Ishikawa (cell line): Measurements from ENCODE around the gene GRID1.

ENCODE experiments used
- CEBPB ChIP-seq: IDR thresholded peaks from 2 replicates; pipeline ENCODE4 v1.6.1; 2012
- CREB1 ChIP-seq: IDR thresholded peaks from 2 replicates; pipeline ENCODE4 v1.6.1; 2012; ENCODE audit warnings: low read depth
- EGR1 ChIP-seq: IDR thresholded peaks from 2 replicates; pipeline ENCODE4 v1.6.1; 2012
- EP300 ChIP-seq: IDR thresholded peaks from 2 replicates; pipeline ENCODE4 v1.6.1; 2012; ENCODE audit warnings: borderline replicate concordance
- FOXM1 ChIP-seq: IDR thresholded peaks from 2 replicates; pipeline ENCODE4 v1.6.1; 2012; ENCODE audit warnings: low read depth, borderline replicate concordance
- MAX ChIP-seq: IDR thresholded peaks from 2 replicates; pipeline ENCODE4 v1.6.1; 2012
- NFIC ChIP-seq: IDR thresholded peaks from 2 replicates; pipeline ENCODE4 v1.6.1; 2012
- RAD21 ChIP-seq: IDR thresholded peaks from 2 replicates; pipeline ENCODE4 v1.6.1; 2012; ENCODE audit warnings: low read depth
- TAF1 ChIP-seq: IDR thresholded peaks from 2 replicates; pipeline ENCODE4 v1.6.1; 2012; ENCODE audit warnings: low read depth, mild to moderate bottlenecking
- USF1 ChIP-seq: IDR thresholded peaks from 2 replicates; pipeline ENCODE4 v1.6.1; 2012
- YY1 ChIP-seq: IDR thresholded peaks from 2 replicates; pipeline ENCODE4 v1.6.1; 2012; ENCODE audit warnings: low read depth
- ZBTB7A ChIP-seq: IDR thresholded peaks from 2 replicates; pipeline ENCODE4 v1.6.1; 2012; ENCODE audit warnings: low read depth
- TF ChIP-seq, protein P1 (sequence below): IDR thresholded peaks from 2 replicates; pipeline ENCODE4 v1.6.1; 2012; ENCODE audit warnings: low read depth, mild to moderate bottlenecking

DNA sequence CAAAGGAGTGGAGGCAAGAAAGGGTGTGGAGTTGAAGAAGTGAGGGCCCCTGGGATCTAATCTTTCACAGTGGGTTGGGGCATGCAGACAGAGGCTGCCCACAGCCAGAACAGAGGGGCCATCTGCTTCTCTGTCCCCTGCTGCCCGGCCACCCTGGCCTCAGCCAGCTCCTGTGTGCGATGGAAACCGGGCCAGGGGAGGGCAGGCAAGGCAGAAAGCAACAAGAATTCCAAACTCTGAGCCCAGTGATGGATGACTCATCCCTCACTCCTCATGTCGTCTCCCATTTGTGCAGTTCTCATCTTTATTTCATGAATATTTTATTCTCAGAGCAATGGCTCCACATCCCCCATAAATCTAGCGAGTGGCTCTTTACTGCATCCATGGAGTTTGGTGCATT is 757.1 kb downstream of the GRID1 start:
- no peak for TF ChIP-seq FOXM1
- no peak for TF ChIP-seq EP300
- no peak for TF ChIP-seq RAD21
- no peak for TF ChIP-seq CEBPB
- TF ChIP-seq CREB1, result no peak
- TF ChIP-seq, protein P1, sequence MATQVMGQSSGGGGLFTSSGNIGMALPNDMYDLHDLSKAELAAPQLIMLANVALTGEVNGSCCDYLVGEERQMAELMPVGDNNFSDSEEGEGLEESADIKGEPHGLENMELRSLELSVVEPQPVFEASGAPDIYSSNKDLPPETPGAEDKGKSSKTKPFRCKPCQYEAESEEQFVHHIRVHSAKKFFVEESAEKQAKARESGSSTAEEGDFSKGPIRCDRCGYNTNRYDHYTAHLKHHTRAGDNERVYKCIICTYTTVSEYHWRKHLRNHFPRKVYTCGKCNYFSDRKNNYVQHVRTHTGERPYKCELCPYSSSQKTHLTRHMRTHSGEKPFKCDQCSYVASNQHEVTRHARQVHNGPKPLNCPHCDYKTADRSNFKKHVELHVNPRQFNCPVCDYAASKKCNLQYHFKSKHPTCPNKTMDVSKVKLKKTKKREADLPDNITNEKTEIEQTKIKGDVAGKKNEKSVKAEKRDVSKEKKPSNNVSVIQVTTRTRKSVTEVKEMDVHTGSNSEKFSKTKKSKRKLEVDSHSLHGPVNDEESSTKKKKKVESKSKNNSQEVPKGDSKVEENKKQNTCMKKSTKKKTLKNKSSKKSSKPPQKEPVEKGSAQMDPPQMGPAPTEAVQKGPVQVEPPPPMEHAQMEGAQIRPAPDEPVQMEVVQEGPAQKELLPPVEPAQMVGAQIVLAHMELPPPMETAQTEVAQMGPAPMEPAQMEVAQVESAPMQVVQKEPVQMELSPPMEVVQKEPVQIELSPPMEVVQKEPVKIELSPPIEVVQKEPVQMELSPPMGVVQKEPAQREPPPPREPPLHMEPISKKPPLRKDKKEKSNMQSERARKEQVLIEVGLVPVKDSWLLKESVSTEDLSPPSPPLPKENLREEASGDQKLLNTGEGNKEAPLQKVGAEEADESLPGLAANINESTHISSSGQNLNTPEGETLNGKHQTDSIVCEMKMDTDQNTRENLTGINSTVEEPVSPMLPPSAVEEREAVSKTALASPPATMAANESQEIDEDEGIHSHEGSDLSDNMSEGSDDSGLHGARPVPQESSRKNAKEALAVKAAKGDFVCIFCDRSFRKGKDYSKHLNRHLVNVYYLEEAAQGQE, result no peak
- TF ChIP-seq YY1, result no peak
- no peak for TF ChIP-seq MAX
- no peak for TF ChIP-seq TAF1
- TF ChIP-seq ZBTB7A, result no peak
- TF ChIP-seq NFIC, result no peak
- TF ChIP-seq USF1, result no peak
- no peak for TF ChIP-seq EGR1
